ENCODE results near the gene ADAMTS9. TPM values are rescaled to one million over a fixed set of nuclear protein-coding genes. Genes with fewer than 3 reads are reported as not detected.

ADAMTS9 gene
- total RNA-seq, 1 donor from 2014 or later: 11.7 TPM

- no peak overlapping the region for H3K27ac ChIP-seq
- no peaks in the 10 kb centered on the region for H3K9me3 ChIP-seq
- ATAC-seq: no peak
- H3K4me1 ChIP-seq: peaks cover 13% of the 10 kb centered on the region
- no peak for TF ChIP-seq CTCF (IDR thresholded peaks at IDR 0.05)
- intact Hi-C loops (cut with DNase I): no loop called here
- no peaks in the 10 kb centered on the region for H3K27me3 ChIP-seq (ENCODE audit: low read depth)
- DNase-seq: no peak
- peaks cover 23% of the 10 kb centered on the region for H3K36me3 ChIP-seq
- no peak overlapping the region for H3K4me3 ChIP-seq
These were observed 62.4 kb downstream of the ADAMTS9 start for GRCh38 chr3:64625381-64625780.

GRCh38 chr3:64623125-64623524 lies 64.7 kb downstream of the ADAMTS9 start:
- intact Hi-C loops (cut with DNase I): no loop called here
- Histone ChIP-seq H3K9me3 (no peaks in the 10 kb centered on the region), H3K4me1 (peaks cover 11% of the 10 kb centered on the region), H3K36me3 (peaks cover 9% of the 10 kb centered on the region), H3K4me3 (no peak overlapping the region), H3K27ac (no peak overlapping the region), H3K27me3 (ENCODE audit: low read depth) (no peaks in the 10 kb centered on the region)
- DNase-seq: no peak
- ATAC-seq: no peak
- no peak for TF ChIP-seq CTCF (IDR thresholded peaks at IDR 0.05)

GRCh38 chr3:64621726-64622395 lies 65.9 kb downstream of the ADAMTS9 start:
- Histone ChIP-seq H3K27me3 (ENCODE audit: low read depth) (no peaks in the 10 kb centered on the region), H3K36me3 (peaks cover 9% of the 10 kb centered on the region), H3K9me3 (no peaks in the 10 kb centered on the region), H3K4me1 (no peaks in the 10 kb centered on the region), H3K4me3 (no peak overlapping the region), H3K27ac (no peak overlapping the region)
- DNase-seq (no peak), ATAC-seq (no peak)
- intact Hi-C loops (cut with DNase I): no loop called here
- no peak for TF ChIP-seq CTCF (IDR thresholded peaks at IDR 0.05)

- no peak for DNase-seq
- TF ChIP-seq CTCF (IDR thresholded peaks at IDR 0.05): no peak
- Histone ChIP-seq H3K4me1 (no peaks in the 10 kb centered on the region), H3K9me3 (no peaks in the 10 kb centered on the region), H3K27ac (no peak overlapping the region), H3K27me3 (ENCODE audit: low read depth) (no peaks in the 10 kb centered on the region), H3K36me3 (peaks cover 9% of the 10 kb centered on the region), H3K4me3 (no peak overlapping the region)
- no peak for ATAC-seq
- intact Hi-C loops (cut with DNase I): no loop called here
These were observed 66.5 kb downstream of the ADAMTS9 start for GRCh38 chr3:64621275-64621674.

GRCh38 chr3:64620020-64620419 lies 67.8 kb downstream of the ADAMTS9 start:
- H3K4me3 ChIP-seq: no peak overlapping the region
- intact Hi-C loops (cut with DNase I): no loop called here
- no peaks in the 10 kb centered on the region for H3K9me3 ChIP-seq
- H3K36me3 ChIP-seq: peaks cover 6% of the 10 kb centered on the region
- no peaks in the 10 kb centered on the region for H3K4me1 ChIP-seq
- no peak for DNase-seq
- ATAC-seq: no peak
- TF ChIP-seq CTCF (IDR thresholded peaks at IDR 0.05): no peak
- no peak overlapping the region for H3K27ac ChIP-seq
- H3K27me3 ChIP-seq (ENCODE audit: low read depth): no peaks in the 10 kb centered on the region

All from lower lobe of right lung (tissue), 2 donors.